Endothelial cell of umbilical vein (primary cell): ENCODE results near the gene CD2AP. TPM values are rescaled to one million over a fixed set of nuclear protein-coding genes. Genes with fewer than 3 reads are reported as not detected.

Source experiments
- BruUV-seq: library from RNA; stranded (reverse); fragments of 400-500 nt; replicated peaks from 2 replicates; lab custom pipeline; 2021; lab: Mats Ljungman, UMichigan
- CTCF ChIA-PET: fragments of 300-600, 350-600 bp; sonication (Branson Sonifier 250); formaldehyde crosslinking; loops from one replicate; lab custom pipeline; 2021; ENCODE audit warnings: antibody characterized with exemption, inconsistent platforms; lab: Charles Lee
- POLR2A ChIA-PET: fragments of 300-600, 350-600 bp; sonication (Branson Sonifier 250); formaldehyde crosslinking; loops from one replicate; lab custom pipeline; 2021; ENCODE audit warnings: antibody characterized with exemption, inconsistent platforms; lab: Charles Lee
- DNase-seq: peaks from one replicate; pipeline ENCODE4 v3.0.0-alpha.2; 2011; ENCODE audit warnings: low read depth, low spot score
- FAIRE-seq: peaks from 2 replicates; lab custom pipeline; 2011; peaks lifted over from hg19 to GRCh38; lab: Jason Lieb, UNC
- H2AFZ ChIP-seq: 2 replicates; pipeline ENCODE4 v1.6.0; 2012; ENCODE audit warnings: low read depth, low read length, control low read depth, inconsistent platforms
- H3K27ac ChIP-seq: 2 replicates; pipeline ENCODE4 v1.5.1; 2011; ENCODE audit warnings: low read depth, mild to moderate bottlenecking, control low read depth, low read length, moderate library complexity; ENCODE audit not compliant: insufficient read depth
- H3K27me3 ChIP-seq, 2 experiments: 2 replicates each; pipeline versions ENCODE4 v1.6.0 to v1.6.1; 2011; ENCODE audit warnings: low read length in 2 of 2, mixed read lengths in 1 of 2; ENCODE audit not compliant: control insufficient read depth in 2 of 2, insufficient read depth in 2 of 2
- H3K36me3 ChIP-seq, 2 experiments: 2 replicates in 1 of 2; 3 replicates in 1 of 2; pipeline ENCODE4 v1.5.1; 2011; ENCODE audit warnings: low read length in 2 of 2, mild to moderate bottlenecking in 1 of 2, moderate library complexity in 1 of 2; ENCODE audit not compliant: control insufficient read depth in 2 of 2, insufficient read depth in 2 of 2; ENCODE audit errors: extremely low read depth in 1 of 2
- H3K4me1 ChIP-seq: 3 replicates; pipeline ENCODE4 v1.5.1; 2011; ENCODE audit warnings: mild to moderate bottlenecking, low read length; ENCODE audit not compliant: control insufficient read depth, insufficient read depth; ENCODE audit errors: extremely low read depth
- H3K4me2 ChIP-seq: 2 replicates; pipeline ENCODE4 v1.6.1; 2011; ENCODE audit warnings: low read length, control low read depth, mixed read lengths; ENCODE audit not compliant: insufficient read depth
- H3K4me3 ChIP-seq, 3 experiments: fragments of 200-600 bp in 1 of 3; sonication (generic), shearing (Covaris generic) in 1 of 3; replicated peaks in 1 of 3; 2 replicates each; pipeline ENCODE4 v1.5.1; 2011 to 2016; ENCODE audit warnings: control low read depth in 3 of 3, low read length in 3 of 3, mild to moderate bottlenecking in 2 of 3, inconsistent platforms in 1 of 3, low read depth in 1 of 3, moderate library complexity in 1 of 3; ENCODE audit not compliant: insufficient read depth in 1 of 3
- H3K79me2 ChIP-seq: 2 replicates; pipeline ENCODE4 v1.6.0; 2012; ENCODE audit warnings: low read length, inconsistent platforms; ENCODE audit not compliant: control insufficient read depth, insufficient read depth
- H3K9ac ChIP-seq: replicated peaks from 2 replicates; pipeline ENCODE3; 2011; ENCODE audit warnings: low read length, control low read depth; ENCODE audit not compliant: insufficient read depth; ENCODE audit errors: extremely low read depth
- H3K9me1 ChIP-seq: replicated peaks from 3 replicates; pipeline ENCODE4 v1.6.0; 2011; ENCODE audit warnings: mild to moderate bottlenecking, low read length; ENCODE audit not compliant: control insufficient read depth, insufficient read depth; ENCODE audit errors: extremely low read depth
- H3K9me3 ChIP-seq: replicated peaks from 2 replicates; pipeline ENCODE4 v1.5.1; 2012; ENCODE audit warnings: low read length, inconsistent platforms; ENCODE audit not compliant: control insufficient read depth, insufficient read depth
- H4K20me1 ChIP-seq: replicated peaks from 2 replicates; pipeline ENCODE3; 2011; ENCODE audit warnings: mild to moderate bottlenecking, low read length; ENCODE audit not compliant: control insufficient read depth, insufficient read depth; ENCODE audit errors: extremely low read depth
- CTCF ChIP-seq, 2 donors: IDR thresholded peaks; 1 replicate in 1 of 2; 2 replicates in 1 of 2; pipeline ENCODE4 v1.5.1; 2011; ENCODE audit warnings: low read length in 2 of 2, mild to moderate bottlenecking in 2 of 2, moderate library complexity in 2 of 2, control low read depth in 1 of 2, inconsistent platforms in 1 of 2, low read depth in 1 of 2; ENCODE audit not compliant: insufficient read depth in 1 of 2; ENCODE audit errors: extremely low read depth in 1 of 2
- EZH2 ChIP-seq: IDR thresholded peaks from 2 replicates; pipeline ENCODE4 v1.6.1; 2012; ENCODE audit warnings: borderline replicate concordance, low read depth, mild to moderate bottlenecking, moderate library complexity, low read length, inconsistent platforms; ENCODE audit not compliant: severe bottlenecking
- FOS ChIP-seq: IDR thresholded peaks from 2 replicates; pipeline ENCODE4 v1.6.1; 2011; ENCODE audit warnings: mild to moderate bottlenecking, low read length, moderate library complexity, borderline replicate concordance; ENCODE audit not compliant: insufficient read depth
- GATA2 ChIP-seq: IDR thresholded peaks from 2 replicates; pipeline ENCODE4 v1.7.0; 2011; ENCODE audit warnings: low read depth, mild to moderate bottlenecking, moderate library complexity, mixed read lengths, low read length; ENCODE audit not compliant: insufficient read length, insufficient read depth
- JUN ChIP-seq: IDR thresholded peaks from 2 replicates; pipeline ENCODE4 v1.6.1; 2011; ENCODE audit warnings: borderline replicate concordance, low read depth; ENCODE audit not compliant: insufficient read length, insufficient read depth
- MAX ChIP-seq: IDR thresholded peaks from 2 replicates; pipeline ENCODE4 v1.6.1; 2011; ENCODE audit not compliant: insufficient read depth, insufficient read length
- MYC ChIP-seq: IDR thresholded peaks from one replicate; pipeline ENCODE4 v1.6.1; 2011; ENCODE audit warnings: mild to moderate bottlenecking, low read depth, low read length
- POLR2A ChIP-seq: IDR thresholded peaks from 2 replicates; pipeline ENCODE4 v1.6.1; 2012; ENCODE audit warnings: low read depth, mild to moderate bottlenecking, control low read depth, low read length
- POLR2AphosphoS5 ChIP-seq: IDR thresholded peaks from 2 replicates; pipeline ENCODE4 v1.6.1; 2012; ENCODE audit warnings: low read depth, mild to moderate bottlenecking, control low read depth, low read length, moderate library complexity; ENCODE audit not compliant: insufficient read depth
- dilution Hi-C: fragments of 300-500 bp; cut with MboI; formaldehyde crosslinking; loops from one replicate; pipeline ENCODE4 v1.15.0; 2019; ENCODE audit warnings: low sequenced_read_pairs; ENCODE audit not compliant: extremely low pct_ligation_motif_present
- intact Hi-C: fragments of 100-400 bp; cut with micrococcal nuclease; formaldehyde crosslinking; loops from one replicate; pipeline ENCODE4 v1.10.0; 2022
- polyA plus RNA-seq, 4 experiments: library from polyadenylated mRNA; depleted of rRNA in 3 of 4; stranded (reverse) in 3 of 4; unstranded in 1 of 4; fragments of >200 nt; gene quantifications; 2 replicates each; pipeline versions ENCODE4 v1.2.1 to v1.2.3, GENCODE V29; 2011 to 2012; ENCODE audit warnings: missing spikeins in 1 of 4
- total RNA-seq: library from RNA; stranded (reverse); gene quantifications from 2 replicates; pipeline ENCODE4 v1.2.3, GENCODE V29; 2021

CD2AP gene
- total and polyA plus RNA-seq, 2 donors (not counting 3 experiments of a cell fraction or from before 2014, with no cell fraction given): 4.2 to 39.8 TPM

- DNase-seq (no peak), FAIRE-seq (no peak)
- POLR2A ChIA-PET: no interaction called here
- intact Hi-C loops (no loop called here), dilution Hi-C loops (no loop called here)
- TF ChIP-seq FOS: no peak
- TF ChIP-seq MYC: no peak
- TF ChIP-seq MAX: no peak
- TF ChIP-seq CTCF (IDR thresholded peaks at IDR 0.05; ENCODE audit: extremely low read depth in 1 of 2, insufficient read depth in 1 of 2, low read depth in 1 of 2, low read length in 2 of 2): no peak
- no peak for TF ChIP-seq EZH2
- TF ChIP-seq POLR2A: no peak
- TF ChIP-seq JUN: no peak
- TF ChIP-seq GATA2: no peak
- no peak for TF ChIP-seq POLR2AphosphoS5
- Histone ChIP-seq H3K36me3 (peaks cover 0 to 5% of the 10 kb centered on the region in 2 experiments), H3K9me1 (no peaks in the 10 kb centered on the region), H4K20me1 (no peaks in the 10 kb centered on the region), H3K4me1 (no peaks in the 10 kb centered on the region), H3K9ac (no peak overlapping the region), H3K79me2 (peaks cover 13% of the 10 kb centered on the region), H3K4me2 (no peak overlapping the region), H3K4me3 (no peak overlapping the region), H2AFZ (no peak overlapping the region), H3K9me3 (no peaks in the 10 kb centered on the region), H3K27me3 (no peaks in the 10 kb centered on the region), H3K27ac (no peak overlapping the region)
- CTCF ChIA-PET: interaction anchor here (1.2 kb wide), 1 partner anchor 157 kb away, joined by 4 read pairs; no protein-coding TSS in a partner anchor
- no TSS peak for BruUV-seq
Measured at GRCh38 chr6:47571488-47571887, 93.9 kb downstream of the CD2AP start.
